Fibroblast of lung (primary cell): ENCODE data around the gene NEURL1.

Experiments used
- CTCF ChIP-seq, 2 donors: IDR thresholded peaks in 1 of 2; conservative IDR thresholded peaks in 1 of 2; 1 replicate in 1 of 2; 2 replicates in 1 of 2; pipeline ENCODE4 v1.5.1; 2011 to 2012; ENCODE audit warnings: low read length in 2 of 2, control low read depth in 1 of 2, inconsistent platforms in 1 of 2, low read depth in 1 of 2, mild to moderate bottlenecking in 1 of 2
- EZH2 ChIP-seq: IDR thresholded peaks from 2 replicates; pipeline ENCODE4 v1.5.1; 2012; ENCODE audit warnings: low read length, control low read depth, mild to moderate bottlenecking; ENCODE audit errors: missing control alignments

GRCh38 chr10:103598654-103599115 is 105.2 kb downstream of the NEURL1 start:
- no peak for TF ChIP-seq EZH2
- TF ChIP-seq CTCF (conservative IDR thresholded peaks at IDR 0.05 in 1 of 2, IDR thresholded peaks at IDR 0.05 in 1 of 2; ENCODE audit: low read depth in 1 of 2, low read length in 2 of 2) = peak; percentile 68 to 75
